HCT116 (cell line): Measurements from ENCODE around the gene FRMD3. TPM values are rescaled to one million over a fixed set of nuclear protein-coding genes. Genes with fewer than 3 reads are reported as not detected.

ENCODE experiments used
- ATAC-seq: fragments of 200-7000 bp; cut with Tn5 transposase; 2 replicates; pipeline ENCODE4 v1.9.1; 2020; ENCODE audit warnings: mild to moderate bottlenecking, moderate library complexity
- BruUV-seq: library from RNA; stranded (reverse); fragments of 400-500 nt; replicated peaks from 2 replicates; lab custom pipeline; 2021; lab: Mats Ljungman, UMichigan
- CTCF ChIA-PET: fragments of 300-600 bp; sonication (Branson Sonifier 250); formaldehyde crosslinking; loops from one replicate; lab custom pipeline; 2021; ENCODE audit warnings: antibody characterized with exemption; lab: Charles Lee
- POLR2A ChIA-PET: fragments of 300-600, 350-600 bp; sonication (Branson Sonifier 250); formaldehyde crosslinking; loops from one replicate; lab custom pipeline; 2021; ENCODE audit warnings: antibody characterized with exemption; lab: Charles Lee
- RAD21 ChIA-PET, 2 experiments: fragments of 300-600 bp; sonication (Branson Sonifier 250); formaldehyde crosslinking; loops; one replicate each; lab custom pipeline; 2023; ENCODE audit warnings: low total read pairs in 2 of 2; ENCODE audit not compliant: uncharacterized antibody in 2 of 2, unreplicated experiment in 2 of 2, low non-redundant PET in 1 of 2; lab: Charles Lee
- DNase-seq: peaks from one replicate; pipeline ENCODE4 v3.0.0-alpha.2; 2010; ENCODE audit warnings: low read depth, low spot score
- H2AFZ ChIP-seq: fragments of 200-600 bp; shearing (Covaris generic), sonication (generic); 2 replicates; pipeline ENCODE4 v1.6.1; 2017; ENCODE audit warnings: low read depth, mixed run types, mixed read lengths, antibody characterized with exemption, low read length; ENCODE audit not compliant: poor library complexity, severe bottlenecking
- H3K27ac ChIP-seq: 2 replicates; pipeline ENCODE4 v1.5.1; 2012; ENCODE audit warnings: low read depth, low read length
- H3K27me3 ChIP-seq: fragments of 200-600 bp; sonication (generic); 2 replicates; pipeline ENCODE4 v1.6.1; 2016; ENCODE audit warnings: mixed run types, low read length, mixed read lengths; ENCODE audit not compliant: insufficient read depth
- H3K36me3 ChIP-seq, 2 experiments: fragments of 200-500 bp in 1 of 2; fragments of 200-600 bp in 1 of 2; sonication (Bioruptor generic) in 1 of 2; sonication (generic) in 1 of 2; 2 replicates each; pipeline versions ENCODE4 v1.5.1 to v1.6.1; 2014 to 2016; ENCODE audit warnings: low read length in 2 of 2, inconsistent platforms in 1 of 2, mixed read lengths in 1 of 2, mixed run types in 1 of 2; ENCODE audit not compliant: insufficient read depth in 2 of 2, control insufficient read depth in 1 of 2
- H3K4me1 ChIP-seq, 2 experiments: fragments of 200-600 bp in 1 of 2; sonication (generic) in 1 of 2; 2 replicates each; pipeline versions ENCODE4 v1.5.1 to v1.6.1; 2012 to 2017; ENCODE audit warnings: low read length in 2 of 2, inconsistent platforms in 1 of 2, mild to moderate bottlenecking in 1 of 2, mixed read lengths in 1 of 2, mixed run types in 1 of 2, moderate library complexity in 1 of 2; ENCODE audit not compliant: insufficient read depth in 2 of 2, control insufficient read depth in 1 of 2
- H3K4me2 ChIP-seq: fragments of 200-600 bp; sonication (generic); 2 replicates; pipeline ENCODE4 v1.6.1; 2017; ENCODE audit warnings: mixed run types, low read length, mixed read lengths
- H3K4me3 ChIP-seq, 2 experiments: fragments of 200-600 bp in 1 of 2; sonication (generic) in 1 of 2; replicated peaks in 1 of 2; 2 replicates each; pipeline ENCODE4 v1.5.1; 2011 to 2016; ENCODE audit warnings: low read length in 2 of 2, control low read depth in 1 of 2, low read depth in 1 of 2, mild to moderate bottlenecking in 1 of 2, mixed read lengths in 1 of 2, mixed run types in 1 of 2
- H3K79me2 ChIP-seq: fragments of 200-600 bp; sonication (generic); 2 replicates; pipeline ENCODE4 v1.6.1; 2017; ENCODE audit warnings: mild to moderate bottlenecking, mixed run types, low read length, moderate library complexity, mixed read lengths; ENCODE audit not compliant: insufficient read depth
- H3K9ac ChIP-seq: fragments of 200-600 bp; sonication (generic); 2 replicates; pipeline ENCODE4 v1.6.1; 2016; ENCODE audit warnings: low read length, mixed read lengths
- H3K9me2 ChIP-seq: fragments of 200-600 bp; sonication (generic), shearing (Covaris generic); 2 replicates; pipeline ENCODE4 v1.6.1; 2017; ENCODE audit warnings: mixed run types, mild to moderate bottlenecking, moderate library complexity; ENCODE audit not compliant: insufficient read depth
- H3K9me3 ChIP-seq, 2 experiments: fragments of 200-500 bp in 1 of 2; fragments of 200-600 bp in 1 of 2; sonication (Bioruptor generic) in 1 of 2; sonication (generic) in 1 of 2; 2 replicates each; pipeline ENCODE4 v1.6.1; 2014 to 2017; ENCODE audit warnings: low read length in 2 of 2, mixed read lengths in 2 of 2, inconsistent platforms in 1 of 2, low read depth in 1 of 2, mild to moderate bottlenecking in 1 of 2, mixed run types in 1 of 2, moderate library complexity in 1 of 2; ENCODE audit not compliant: control insufficient read depth in 1 of 2, insufficient read depth in 1 of 2
- H4K20me1 ChIP-seq: fragments of 200-600 bp; sonication (generic), shearing (Covaris generic); 2 replicates; pipeline ENCODE4 v1.6.1; 2017; ENCODE audit warnings: mixed run types, mild to moderate bottlenecking, moderate library complexity; ENCODE audit not compliant: insufficient read depth
- CBX3 ChIP-seq: IDR thresholded peaks from 2 replicates; pipeline ENCODE4 v1.6.1; 2012; ENCODE audit warnings: low read depth
- CEBPB ChIP-seq: IDR thresholded peaks from 2 replicates; pipeline ENCODE4 v1.6.1; 2012; ENCODE audit warnings: low read depth
- EGR1 ChIP-seq: IDR thresholded peaks from 2 replicates; pipeline ENCODE4 v1.6.1; 2012; ENCODE audit warnings: low read depth
- EZH2 ChIP-seq: fragments of 200-600 bp; sonication (generic); IDR thresholded peaks from 2 replicates; pipeline ENCODE4 v1.6.1; 2017; ENCODE audit warnings: antibody characterized with exemption, mixed run types
- FOSL1 ChIP-seq: IDR thresholded peaks from 2 replicates; pipeline ENCODE4 v1.6.1; 2012; ENCODE audit warnings: low read depth
- MAX ChIP-seq: IDR thresholded peaks from 2 replicates; pipeline ENCODE4 v1.6.1; 2012
- POLR2A ChIP-seq: IDR thresholded peaks from 2 replicates; pipeline ENCODE4 v1.7.0; 2011; ENCODE audit warnings: borderline replicate concordance; ENCODE audit not compliant: insufficient read depth, insufficient read length; ENCODE audit errors: extremely low read depth
- POLR2AphosphoS5 ChIP-seq: IDR thresholded peaks from 2 replicates; pipeline ENCODE4 v1.6.1; 2011; ENCODE audit warnings: mild to moderate bottlenecking, low read depth, low read length, moderate library complexity
- RAD21 ChIP-seq: IDR thresholded peaks from 2 replicates; pipeline ENCODE4 v1.6.1; 2012; ENCODE audit warnings: low read depth, mild to moderate bottlenecking
- REST ChIP-seq: IDR thresholded peaks from 2 replicates; pipeline ENCODE4 v1.6.1; 2012; ENCODE audit warnings: low read depth
- SIN3A ChIP-seq: IDR thresholded peaks from 2 replicates; pipeline ENCODE4 v1.6.1; 2012; ENCODE audit warnings: low read depth
- SRF ChIP-seq: IDR thresholded peaks from 2 replicates; pipeline ENCODE4 v1.6.1; 2012; ENCODE audit warnings: low read depth
- YY1 ChIP-seq: IDR thresholded peaks from 2 replicates; pipeline ENCODE4 v1.6.1; 2011; ENCODE audit warnings: low read length, low read depth, moderate library complexity, mild to moderate bottlenecking; ENCODE audit not compliant: insufficient replicate concordance; ENCODE audit errors: extremely low read depth
- ZFX ChIP-seq: fragments of 450-650 bp; IDR thresholded peaks from 2 replicates; pipeline ENCODE4 v1.6.1; 2017
- ZNF274 ChIP-seq: fragments of 200-500 bp; sonication (Bioruptor generic); IDR thresholded peaks from 2 replicates; pipeline ENCODE4 v1.6.1; 2014; ENCODE audit warnings: mild to moderate bottlenecking, low read depth, low read length, inconsistent platforms
- intact Hi-C: fragments of 100-400 bp; cut with micrococcal nuclease; formaldehyde crosslinking; loops from 2 replicates; pipeline ENCODE4 v1.10.0; 2022
- total RNA-seq: library from RNA; stranded (reverse); gene quantifications from one replicate; pipeline ENCODE4 v1.2.1, GENCODE V29; 2021; ENCODE audit not compliant: unreplicated experiment
- TF ChIP-seq, protein P1 (sequence below): IDR thresholded peaks from 2 replicates; pipeline ENCODE4 v1.6.1; 2011; ENCODE audit warnings: mild to moderate bottlenecking, low read length, moderate library complexity; ENCODE audit not compliant: insufficient replicate concordance; ENCODE audit errors: extremely low read depth

Gene FRMD3
- total RNA-seq, 1 experiment from 2014 or later, result 0.89 TPM

- H3K9ac ChIP-seq, result no peak overlapping the region
- intact Hi-C loops, result no loop called here
- no peak for ATAC-seq
- TF ChIP-seq ZNF274 (no peak), POLR2AphosphoS5 (no peak), ZFX (no peak), EGR1 (no peak), YY1 (no peak), EZH2 (no peak), MAX (no peak), SRF (no peak)
- TF ChIP-seq, all 23 proteins: peak for 0
- no peaks in the 10 kb centered on the region for H3K4me1 ChIP-seq
- no peaks in the 10 kb centered on the region for H3K9me2 ChIP-seq
- RAD21 ChIA-PET, result no interaction called here
- no TSS peak for BruUV-seq
- CTCF ChIA-PET, result no interaction called here
- POLR2A ChIA-PET, result no interaction called here
- H2AFZ ChIP-seq, result no peak overlapping the region
- H3K27ac ChIP-seq, result no peak overlapping the region
- H3K4me3 ChIP-seq, result no peak overlapping the region
- H3K9me3 ChIP-seq, result no peaks in the 10 kb centered on the region
- H3K27me3 ChIP-seq, result peaks cover 8% of the 10 kb centered on the region; the same call in 1 of the 2 replicates
- H4K20me1 ChIP-seq, result no peaks in the 10 kb centered on the region
- no peak for DNase-seq
- H3K36me3 ChIP-seq, result no peaks in the 10 kb centered on the region
- H3K79me2 ChIP-seq, result no peaks in the 10 kb centered on the region
- no peak overlapping the region for H3K4me2 ChIP-seq
Measured at GRCh38 chr9:83396342-83396741, 141.9 kb downstream of the FRMD3 start.

DNA sequence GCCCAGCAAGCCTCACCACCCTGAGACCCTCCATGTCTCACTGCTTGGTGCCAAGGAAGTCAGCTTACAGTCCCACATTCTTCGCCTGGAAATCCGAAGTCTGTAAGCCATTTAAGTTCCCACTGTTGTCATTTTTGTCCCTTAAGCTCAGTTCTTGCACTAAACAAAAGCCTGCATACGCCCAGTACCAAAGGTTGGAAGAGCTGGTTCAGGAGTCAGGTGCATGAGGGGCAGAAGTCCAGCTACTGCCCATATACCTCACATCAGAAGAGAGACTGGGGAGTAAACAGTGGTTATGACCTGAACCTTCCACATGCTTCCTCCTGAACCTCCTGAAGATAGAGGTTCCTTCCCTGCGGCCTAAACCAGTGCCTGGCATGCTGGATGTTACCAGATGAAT lies 146.0 kb downstream of the FRMD3 start:
- intact Hi-C loops, result no loop called here
- ChIA-PET POLR2A (no interaction called here), CTCF (no interaction called here), RAD21 (no interaction called here)
- Histone ChIP-seq H2AFZ (no peak overlapping the region), H3K36me3 (no peaks in the 10 kb centered on the region), H3K4me3 (no peak overlapping the region), H3K9me3 (no peaks in the 10 kb centered on the region), H3K27me3 (peaks cover 8% of the 10 kb centered on the region; the same call in 1 of the 2 replicates), H3K27ac (no peak overlapping the region), H3K9me2 (no peaks in the 10 kb centered on the region), H3K4me1 (no peaks in the 10 kb centered on the region), H3K4me2 (no peak overlapping the region), H3K9ac (no peak overlapping the region), H3K79me2 (no peaks in the 10 kb centered on the region), H4K20me1 (no peaks in the 10 kb centered on the region)
- no TSS peak for BruUV-seq
- ATAC-seq (no peak), DNase-seq (no peak)
- TF ChIP-seq, protein P1, sequence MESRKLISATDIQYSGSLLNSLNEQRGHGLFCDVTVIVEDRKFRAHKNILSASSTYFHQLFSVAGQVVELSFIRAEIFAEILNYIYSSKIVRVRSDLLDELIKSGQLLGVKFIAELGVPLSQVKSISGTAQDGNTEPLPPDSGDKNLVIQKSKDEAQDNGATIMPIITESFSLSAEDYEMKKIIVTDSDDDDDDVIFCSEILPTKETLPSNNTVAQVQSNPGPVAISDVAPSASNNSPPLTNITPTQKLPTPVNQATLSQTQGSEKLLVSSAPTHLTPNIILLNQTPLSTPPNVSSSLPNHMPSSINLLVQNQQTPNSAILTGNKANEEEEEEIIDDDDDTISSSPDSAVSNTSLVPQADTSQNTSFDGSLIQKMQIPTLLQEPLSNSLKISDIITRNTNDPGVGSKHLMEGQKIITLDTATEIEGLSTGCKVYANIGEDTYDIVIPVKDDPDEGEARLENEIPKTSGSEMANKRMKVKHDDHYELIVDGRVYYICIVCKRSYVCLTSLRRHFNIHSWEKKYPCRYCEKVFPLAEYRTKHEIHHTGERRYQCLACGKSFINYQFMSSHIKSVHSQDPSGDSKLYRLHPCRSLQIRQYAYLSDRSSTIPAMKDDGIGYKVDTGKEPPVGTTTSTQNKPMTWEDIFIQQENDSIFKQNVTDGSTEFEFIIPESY, result no peak
- TF ChIP-seq RAD21, result no peak
- TF ChIP-seq EZH2, result no peak
- no peak for TF ChIP-seq EGR1
- TF ChIP-seq SIN3A, result no peak
- no peak for TF ChIP-seq CEBPB
- no peak for TF ChIP-seq POLR2A
- no peak for TF ChIP-seq SRF
- TF ChIP-seq CBX3, result no peak
- no peak for TF ChIP-seq FOSL1
- TF ChIP-seq ZNF274, result no peak
- no peak for TF ChIP-seq REST
